IMR-90 (cell line): ENCODE results near the gene NPHP4.

ENCODE experiments used
- CEBPB ChIP-seq: IDR thresholded peaks from 2 replicates; pipeline ENCODE4 v1.6.1; 2012; ENCODE audit warnings: low read depth, low read length, improper control_type of control experiment
- MXI1 ChIP-seq: IDR thresholded peaks from 2 replicates; pipeline ENCODE4 v1.6.1; 2012; ENCODE audit warnings: low read depth, mild to moderate bottlenecking, low read length, moderate library complexity, borderline replicate concordance
- POLR2A ChIP-seq: IDR thresholded peaks from 2 replicates; pipeline ENCODE4 v1.6.1; 2012; ENCODE audit warnings: mild to moderate bottlenecking, low read depth, low read length
- RAD21 ChIP-seq: IDR thresholded peaks from 2 replicates; pipeline ENCODE4 v1.6.1; 2012; ENCODE audit warnings: low read length, improper control_type of control experiment
- RFX5 ChIP-seq: IDR thresholded peaks from 2 replicates; pipeline ENCODE4 v1.8.0; 2012; ENCODE audit warnings: low read depth, mild to moderate bottlenecking, low read length, moderate library complexity
- SMC3 ChIP-seq: fragments of 150-350 bp; IDR thresholded peaks from 2 replicates; pipeline ENCODE4 v1.6.1; 2016; ENCODE audit warnings: low read depth, mild to moderate bottlenecking, antibody characterized with exemption, low read length, moderate library complexity
- TF ChIP-seq, protein P1 (sequence below): conservative IDR thresholded peaks from 2 replicates; pipeline ENCODE4 v1.5.1; 2012; ENCODE audit warnings: mild to moderate bottlenecking, low read depth, low read length, improper control_type of control experiment
- TF ChIP-seq, protein P2 (sequence below): fragments of 150-350 bp; IDR thresholded peaks from 2 replicates; pipeline ENCODE4 v1.6.1; 2016; ENCODE audit warnings: low read depth, mild to moderate bottlenecking, low read length, moderate library complexity, borderline replicate concordance
- TF ChIP-seq, protein P3 (sequence below): fragments of 150-350 bp; IDR thresholded peaks from 2 replicates; pipeline ENCODE4 v1.6.1; 2017; ENCODE audit warnings: mild to moderate bottlenecking, antibody characterized with exemption, low read length, low read depth

DNA sequence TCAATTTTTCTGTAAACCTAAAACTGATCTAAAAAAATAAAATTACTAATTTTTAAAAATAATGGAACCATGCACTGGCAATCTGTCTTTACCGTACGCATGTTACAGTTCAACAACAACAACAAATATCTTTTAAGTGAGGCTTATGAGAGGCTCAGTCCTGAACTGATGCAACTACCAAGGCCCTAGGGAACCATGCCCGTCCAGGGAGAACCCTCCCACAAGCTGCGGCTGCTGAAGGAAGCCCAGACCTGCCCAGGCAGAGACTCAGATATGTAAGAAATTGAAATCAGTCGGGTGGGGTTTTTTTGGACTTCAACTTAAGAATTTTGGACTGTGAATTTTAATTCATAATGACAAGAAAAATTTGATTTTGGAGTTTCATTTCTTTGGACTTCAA is 91.1 kb downstream of the NPHP4 start:
- TF ChIP-seq, protein P1, sequence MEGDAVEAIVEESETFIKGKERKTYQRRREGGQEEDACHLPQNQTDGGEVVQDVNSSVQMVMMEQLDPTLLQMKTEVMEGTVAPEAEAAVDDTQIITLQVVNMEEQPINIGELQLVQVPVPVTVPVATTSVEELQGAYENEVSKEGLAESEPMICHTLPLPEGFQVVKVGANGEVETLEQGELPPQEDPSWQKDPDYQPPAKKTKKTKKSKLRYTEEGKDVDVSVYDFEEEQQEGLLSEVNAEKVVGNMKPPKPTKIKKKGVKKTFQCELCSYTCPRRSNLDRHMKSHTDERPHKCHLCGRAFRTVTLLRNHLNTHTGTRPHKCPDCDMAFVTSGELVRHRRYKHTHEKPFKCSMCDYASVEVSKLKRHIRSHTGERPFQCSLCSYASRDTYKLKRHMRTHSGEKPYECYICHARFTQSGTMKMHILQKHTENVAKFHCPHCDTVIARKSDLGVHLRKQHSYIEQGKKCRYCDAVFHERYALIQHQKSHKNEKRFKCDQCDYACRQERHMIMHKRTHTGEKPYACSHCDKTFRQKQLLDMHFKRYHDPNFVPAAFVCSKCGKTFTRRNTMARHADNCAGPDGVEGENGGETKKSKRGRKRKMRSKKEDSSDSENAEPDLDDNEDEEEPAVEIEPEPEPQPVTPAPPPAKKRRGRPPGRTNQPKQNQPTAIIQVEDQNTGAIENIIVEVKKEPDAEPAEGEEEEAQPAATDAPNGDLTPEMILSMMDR: no peak
- TF ChIP-seq RAD21 (no peak), POLR2A (no peak), RFX5 (no peak), MXI1 (no peak), SMC3 (no peak), CEBPB (no peak)
- TF ChIP-seq, protein P2, sequence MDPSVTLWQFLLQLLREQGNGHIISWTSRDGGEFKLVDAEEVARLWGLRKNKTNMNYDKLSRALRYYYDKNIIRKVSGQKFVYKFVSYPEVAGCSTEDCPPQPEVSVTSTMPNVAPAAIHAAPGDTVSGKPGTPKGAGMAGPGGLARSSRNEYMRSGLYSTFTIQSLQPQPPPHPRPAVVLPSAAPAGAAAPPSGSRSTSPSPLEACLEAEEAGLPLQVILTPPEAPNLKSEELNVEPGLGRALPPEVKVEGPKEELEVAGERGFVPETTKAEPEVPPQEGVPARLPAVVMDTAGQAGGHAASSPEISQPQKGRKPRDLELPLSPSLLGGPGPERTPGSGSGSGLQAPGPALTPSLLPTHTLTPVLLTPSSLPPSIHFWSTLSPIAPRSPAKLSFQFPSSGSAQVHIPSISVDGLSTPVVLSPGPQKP: no peak
- TF ChIP-seq, protein P3, sequence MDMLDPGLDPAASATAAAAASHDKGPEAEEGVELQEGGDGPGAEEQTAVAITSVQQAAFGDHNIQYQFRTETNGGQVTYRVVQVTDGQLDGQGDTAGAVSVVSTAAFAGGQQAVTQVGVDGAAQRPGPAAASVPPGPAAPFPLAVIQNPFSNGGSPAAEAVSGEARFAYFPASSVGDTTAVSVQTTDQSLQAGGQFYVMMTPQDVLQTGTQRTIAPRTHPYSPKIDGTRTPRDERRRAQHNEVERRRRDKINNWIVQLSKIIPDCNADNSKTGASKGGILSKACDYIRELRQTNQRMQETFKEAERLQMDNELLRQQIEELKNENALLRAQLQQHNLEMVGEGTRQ: no peak
